PFSK-1 (cell line): ENCODE data around the gene PDE6D.

Source experiments
- FOXP2 ChIP-seq: optimal IDR thresholded peaks from 2 replicates; pipeline ENCODE3; 2011; ENCODE audit warnings: borderline replicate concordance, control low read depth, inconsistent platforms; ENCODE audit not compliant: insufficient read depth; ENCODE audit errors: extremely low read length, extremely low read depth
- POLR2AphosphoS5 ChIP-seq: IDR thresholded peaks from 2 replicates; pipeline ENCODE4 v1.6.1; 2012; ENCODE audit warnings: low read depth, mild to moderate bottlenecking, control low read depth, low read length, moderate library complexity
- SIN3A ChIP-seq: IDR thresholded peaks from 2 replicates; pipeline ENCODE4 v1.6.1; 2012; ENCODE audit warnings: mild to moderate bottlenecking, low read length, moderate library complexity, borderline replicate concordance; ENCODE audit not compliant: insufficient read depth
- TAF1 ChIP-seq: IDR thresholded peaks from 2 replicates; pipeline ENCODE4 v1.6.1; 2012; ENCODE audit warnings: low read length, control low read depth, borderline replicate concordance; ENCODE audit not compliant: insufficient read depth
- TF ChIP-seq, protein P1 (sequence below), 2 experiments: IDR thresholded peaks; 2 replicates each; pipeline versions ENCODE4 v1.6.1 to v1.8.0; 2011 to 2012; ENCODE audit warnings: low read depth in 2 of 2, low read length in 2 of 2, control low read depth in 1 of 2, inconsistent platforms in 1 of 2, mild to moderate bottlenecking in 1 of 2, moderate library complexity in 1 of 2; ENCODE audit not compliant: insufficient read depth in 1 of 2

Gene PDE6D

DNA sequence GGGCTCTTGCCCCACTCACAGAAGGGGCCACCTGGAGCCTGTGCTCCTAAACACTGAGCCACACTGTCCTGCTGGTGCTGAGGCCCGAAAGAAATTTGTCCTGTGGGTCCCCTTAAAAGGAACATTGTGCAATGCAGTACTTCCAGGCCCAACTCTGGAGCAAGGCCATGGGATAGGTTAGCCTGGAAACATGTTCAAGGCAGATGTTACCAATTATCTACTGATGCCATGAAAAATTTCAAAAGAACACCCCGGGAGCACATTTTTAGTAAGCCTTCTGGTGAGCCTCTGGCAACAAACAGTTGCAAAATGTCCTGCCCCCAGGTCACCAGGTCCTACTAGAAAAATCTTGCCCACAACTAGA is 85.1 kb downstream of the PDE6D start:
- no peak for TF ChIP-seq SIN3A
- TF ChIP-seq, protein P1, sequence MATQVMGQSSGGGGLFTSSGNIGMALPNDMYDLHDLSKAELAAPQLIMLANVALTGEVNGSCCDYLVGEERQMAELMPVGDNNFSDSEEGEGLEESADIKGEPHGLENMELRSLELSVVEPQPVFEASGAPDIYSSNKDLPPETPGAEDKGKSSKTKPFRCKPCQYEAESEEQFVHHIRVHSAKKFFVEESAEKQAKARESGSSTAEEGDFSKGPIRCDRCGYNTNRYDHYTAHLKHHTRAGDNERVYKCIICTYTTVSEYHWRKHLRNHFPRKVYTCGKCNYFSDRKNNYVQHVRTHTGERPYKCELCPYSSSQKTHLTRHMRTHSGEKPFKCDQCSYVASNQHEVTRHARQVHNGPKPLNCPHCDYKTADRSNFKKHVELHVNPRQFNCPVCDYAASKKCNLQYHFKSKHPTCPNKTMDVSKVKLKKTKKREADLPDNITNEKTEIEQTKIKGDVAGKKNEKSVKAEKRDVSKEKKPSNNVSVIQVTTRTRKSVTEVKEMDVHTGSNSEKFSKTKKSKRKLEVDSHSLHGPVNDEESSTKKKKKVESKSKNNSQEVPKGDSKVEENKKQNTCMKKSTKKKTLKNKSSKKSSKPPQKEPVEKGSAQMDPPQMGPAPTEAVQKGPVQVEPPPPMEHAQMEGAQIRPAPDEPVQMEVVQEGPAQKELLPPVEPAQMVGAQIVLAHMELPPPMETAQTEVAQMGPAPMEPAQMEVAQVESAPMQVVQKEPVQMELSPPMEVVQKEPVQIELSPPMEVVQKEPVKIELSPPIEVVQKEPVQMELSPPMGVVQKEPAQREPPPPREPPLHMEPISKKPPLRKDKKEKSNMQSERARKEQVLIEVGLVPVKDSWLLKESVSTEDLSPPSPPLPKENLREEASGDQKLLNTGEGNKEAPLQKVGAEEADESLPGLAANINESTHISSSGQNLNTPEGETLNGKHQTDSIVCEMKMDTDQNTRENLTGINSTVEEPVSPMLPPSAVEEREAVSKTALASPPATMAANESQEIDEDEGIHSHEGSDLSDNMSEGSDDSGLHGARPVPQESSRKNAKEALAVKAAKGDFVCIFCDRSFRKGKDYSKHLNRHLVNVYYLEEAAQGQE (IDR thresholded peaks at IDR 0.05; ENCODE audit: insufficient read depth in 1 of 2, low read depth in 2 of 2, low read length in 2 of 2), result no peak
- TF ChIP-seq TAF1, result no peak
- TF ChIP-seq FOXP2, result no peak
- no peak for TF ChIP-seq POLR2AphosphoS5

DNA sequence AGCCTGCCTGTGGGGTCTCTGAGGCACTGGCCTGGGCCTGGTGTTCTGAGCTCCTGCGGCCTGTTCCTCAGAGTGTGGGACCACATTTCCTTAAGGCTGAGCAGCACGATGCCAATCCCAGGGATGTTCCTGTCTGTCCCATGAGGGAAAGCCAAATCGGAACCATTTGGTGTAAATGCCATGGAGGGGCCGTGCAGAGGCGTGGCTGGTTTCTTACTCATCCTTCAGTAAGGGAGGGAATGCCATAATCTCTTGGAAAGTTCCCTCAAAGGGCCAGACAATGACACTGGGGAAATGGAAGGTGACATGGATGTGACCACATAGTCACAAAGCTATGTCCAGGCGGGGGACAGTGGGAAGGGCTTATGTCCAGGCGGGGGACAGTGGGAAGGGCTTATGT is 87.1 kb downstream of the PDE6D start:
- TF ChIP-seq POLR2AphosphoS5, result no peak
- TF ChIP-seq, protein P1 (IDR thresholded peaks at IDR 0.05; ENCODE audit: insufficient read depth in 1 of 2, low read depth in 2 of 2, low read length in 2 of 2), result no peak
- TF ChIP-seq SIN3A, result no peak
- no peak for TF ChIP-seq TAF1
- TF ChIP-seq FOXP2, result no peak

- TF ChIP-seq, protein P1 (IDR thresholded peaks at IDR 0.05; ENCODE audit: insufficient read depth in 1 of 2, low read depth in 2 of 2, low read length in 2 of 2), result no peak
- TF ChIP-seq SIN3A (no peak), FOXP2 (no peak), POLR2AphosphoS5 (no peak), TAF1 (no peak)
These were observed 88.2 kb downstream of the PDE6D start for GRCh38 chr2:231692847-231693246.

GRCh38 chr2:231691251-231691772 is 89.8 kb downstream of the PDE6D start:
- TF ChIP-seq, protein P1 (IDR thresholded peaks at IDR 0.05; ENCODE audit: insufficient read depth in 1 of 2, low read depth in 2 of 2, low read length in 2 of 2), result no peak
- no peak for TF ChIP-seq POLR2AphosphoS5
- no peak for TF ChIP-seq FOXP2
- no peak for TF ChIP-seq SIN3A
- TF ChIP-seq TAF1, result no peak

- TF ChIP-seq POLR2AphosphoS5 (no peak), SIN3A (no peak), FOXP2 (no peak), TAF1 (no peak)
- TF ChIP-seq, protein P1 (IDR thresholded peaks at IDR 0.05; ENCODE audit: insufficient read depth in 1 of 2, low read depth in 2 of 2, low read length in 2 of 2), result no peak
These were observed 91.8 kb downstream of the PDE6D start for GRCh38 chr2:231689124-231689893.
